ENCODE measurements around the gene C2CD2L. TPM values are rescaled to one million over a fixed set of nuclear protein-coding genes. Genes with fewer than 3 reads are reported as not detected.
A peak's percentile ranks its signal among the peaks of the same experiment; 100 is the strongest.
"Not testable (repeated sequence)": the region's sequence is repeated elsewhere in the genome, so short reads cannot be mapped to it uniquely, and the experiment has no call there.

The C2CD2L gene
- total and polyA plus RNA-seq, 4 donors = 6.6 to 10.3 (median 9.8) TPM

GRCh38 chr11:119126675-119127268, 19.6 kb downstream of the C2CD2L start:
- no peak for DNase-seq
- intact Hi-C loops (cut with DNase I) = no loop called here
- no peaks in the 10 kb centered on the region for H3K4me1 ChIP-seq (ENCODE audit: control insufficient read depth in 1 of 2, insufficient read depth in 2 of 2, low read length in 2 of 2)
- H3K4me3 ChIP-seq (ENCODE audit: low read length in 2 of 2) = no peak overlapping the region
- no peak for ATAC-seq (ENCODE audit: low FRiP score)
- no peak overlapping the region for H3K27ac ChIP-seq (ENCODE audit: low read depth in 1 of 2, low read length in 2 of 2)
- H3K36me3 ChIP-seq (ENCODE audit: control insufficient read depth in 1 of 2, insufficient read depth in 2 of 2, low read length in 1 of 2) = peaks cover 4 to 6% of the 10 kb centered on the region in 2 donors
- WGBS, 2 donors = 65 to 67% methylated on average over 5 of the region's 5 CpGs
- no peaks in the 10 kb centered on the region for H3K9me3 ChIP-seq (ENCODE audit: control insufficient read depth, low read length)
- no peaks in the 10 kb centered on the region for H3K27me3 ChIP-seq (ENCODE audit: control insufficient read depth in 1 of 2, insufficient read depth in 2 of 2, low read length in 1 of 2)

GRCh38 chr11:119130662-119131061, 23.5 kb downstream of the C2CD2L start:
- Histone ChIP-seq H3K9me3 (ENCODE audit: control insufficient read depth, low read length) (no peaks in the 10 kb centered on the region), H3K4me3 (ENCODE audit: low read length in 2 of 2) (no peak overlapping the region), H3K27ac (ENCODE audit: low read depth in 1 of 2, low read length in 2 of 2) (no peak overlapping the region), H3K4me1 (ENCODE audit: control insufficient read depth in 1 of 2, insufficient read depth in 2 of 2, low read length in 2 of 2) (no peaks in the 10 kb centered on the region), H3K27me3 (ENCODE audit: control insufficient read depth in 1 of 2, insufficient read depth in 2 of 2, low read length in 1 of 2) (no peaks in the 10 kb centered on the region), H3K36me3 (ENCODE audit: control insufficient read depth in 1 of 2, insufficient read depth in 2 of 2, low read length in 1 of 2) (peaks cover 2 to 10% of the 10 kb centered on the region in 2 donors)
- DNase-seq (no peak), ATAC-seq (ENCODE audit: low FRiP score) (no peak)
- 72 to 80% methylated on average over 3 of the region's 3 CpGs for WGBS, 2 donors
- intact Hi-C loops (cut with DNase I) = no loop called here

- no peak for ATAC-seq (ENCODE audit: low FRiP score)
- intact Hi-C loops (cut with DNase I) = no loop called here
- 51 to 52% methylated on average over 4 of the region's 4 CpGs for WGBS, 2 donors
- Histone ChIP-seq H3K4me1 (ENCODE audit: control insufficient read depth in 1 of 2, insufficient read depth in 2 of 2, low read length in 2 of 2) (no peaks in the 10 kb centered on the region), H3K27ac (ENCODE audit: low read depth in 1 of 2, low read length in 2 of 2) (no peak overlapping the region), H3K9me3 (ENCODE audit: control insufficient read depth, low read length) (no peaks in the 10 kb centered on the region), H3K4me3 (ENCODE audit: low read length in 2 of 2) (no peak overlapping the region), H3K36me3 (ENCODE audit: control insufficient read depth in 1 of 2, insufficient read depth in 2 of 2, low read length in 1 of 2) (peaks cover 2 to 6% of the 10 kb centered on the region in 2 donors), H3K27me3 (ENCODE audit: control insufficient read depth in 1 of 2, insufficient read depth in 2 of 2, low read length in 1 of 2) (no peaks in the 10 kb centered on the region)
- DNase-seq = no peak
Measured at GRCh38 chr11:119134389-119134978, 27.3 kb downstream of the C2CD2L start.

GRCh38 chr11:119139276-119139675, 32.1 kb downstream of the C2CD2L start:
- H3K4me1 ChIP-seq (ENCODE audit: control insufficient read depth in 1 of 2, insufficient read depth in 2 of 2, low read length in 2 of 2); ATAC-seq (ENCODE audit: low FRiP score); H3K36me3 ChIP-seq (ENCODE audit: control insufficient read depth in 1 of 2, insufficient read depth in 2 of 2, low read length in 1 of 2); DNase-seq; H3K27me3 ChIP-seq (ENCODE audit: control insufficient read depth in 1 of 2, insufficient read depth in 2 of 2, low read length in 1 of 2); H3K9me3 ChIP-seq (ENCODE audit: control insufficient read depth, low read length); H3K27ac ChIP-seq (ENCODE audit: low read depth in 1 of 2, low read length in 2 of 2); intact Hi-C loops (cut with DNase I); H3K4me3 ChIP-seq (ENCODE audit: low read length in 2 of 2): not testable (repeated sequence)
- 87% methylated on average over 10 of the region's 10 CpGs for WGBS, 2 donors

- DNase-seq (peak in 1 of 2 donors; percentile 83), ATAC-seq (ENCODE audit: low FRiP score) (peak; percentile 80)
- H3K4me3 ChIP-seq (ENCODE audit: low read length in 2 of 2) = no peak overlapping the region
- no peaks in the 10 kb centered on the region for H3K4me1 ChIP-seq (ENCODE audit: control insufficient read depth in 1 of 2, insufficient read depth in 2 of 2, low read length in 2 of 2)
- 17 to 27% methylated on average over 7 of the region's 7 CpGs for WGBS, 2 donors
- no peaks in the 10 kb centered on the region for H3K36me3 ChIP-seq (ENCODE audit: control insufficient read depth in 1 of 2, insufficient read depth in 2 of 2, low read length in 1 of 2)
- H3K27me3 ChIP-seq (ENCODE audit: control insufficient read depth in 1 of 2, insufficient read depth in 2 of 2, low read length in 1 of 2) = no peaks in the 10 kb centered on the region
- no peaks in the 10 kb centered on the region for H3K9me3 ChIP-seq (ENCODE audit: control insufficient read depth, low read length)
- H3K27ac ChIP-seq (ENCODE audit: low read depth in 1 of 2, low read length in 2 of 2) = no peak overlapping the region
- intact Hi-C loops (cut with DNase I) = loop anchor here (5.0 to 10.0 kb wide), 3 partner anchors 50 to 190 kb away; partner anchors contain the start of gene RNF26 (in 1 of the 2)
Measured at GRCh38 chr11:119144825-119145486, 37.8 kb downstream of the C2CD2L start.

GRCh38 chr11:119145551-119145950, 38.4 kb downstream of the C2CD2L start:
- H3K4me1 ChIP-seq (ENCODE audit: control insufficient read depth in 1 of 2, insufficient read depth in 2 of 2, low read length in 2 of 2) = no peaks in the 10 kb centered on the region
- WGBS, 2 donors = 22 to 24% methylated on average over 3 of the region's 3 CpGs
- H3K36me3 ChIP-seq (ENCODE audit: control insufficient read depth in 1 of 2, insufficient read depth in 2 of 2, low read length in 1 of 2) = no peaks in the 10 kb centered on the region
- intact Hi-C loops (cut with DNase I) = loop anchor here (5.0 to 10.0 kb wide), 3 partner anchors 49 to 189 kb away; partner anchors contain the start of gene RNF26 (in 1 of the 2)
- ATAC-seq (ENCODE audit: low FRiP score) (no peak), DNase-seq (no peak)
- no peaks in the 10 kb centered on the region for H3K27me3 ChIP-seq (ENCODE audit: control insufficient read depth in 1 of 2, insufficient read depth in 2 of 2, low read length in 1 of 2)
- no peak overlapping the region for H3K27ac ChIP-seq (ENCODE audit: low read depth in 1 of 2, low read length in 2 of 2)
- H3K4me3 ChIP-seq (ENCODE audit: low read length in 2 of 2) = no peak overlapping the region
- no peaks in the 10 kb centered on the region for H3K9me3 ChIP-seq (ENCODE audit: control insufficient read depth, low read length)

GRCh38 chr11:119147604-119148333, 40.6 kb downstream of the C2CD2L start:
- Histone ChIP-seq H3K27me3 (ENCODE audit: control insufficient read depth in 1 of 2, insufficient read depth in 2 of 2, low read length in 1 of 2) (no peaks in the 10 kb centered on the region), H3K4me3 (ENCODE audit: low read length in 2 of 2) (no peak overlapping the region), H3K36me3 (ENCODE audit: control insufficient read depth in 1 of 2, insufficient read depth in 2 of 2, low read length in 1 of 2) (no peaks in the 10 kb centered on the region), H3K9me3 (ENCODE audit: control insufficient read depth, low read length) (no peaks in the 10 kb centered on the region), H3K4me1 (ENCODE audit: control insufficient read depth in 1 of 2, insufficient read depth in 2 of 2, low read length in 2 of 2) (no peaks in the 10 kb centered on the region), H3K27ac (ENCODE audit: low read depth in 1 of 2, low read length in 2 of 2) (no peak overlapping the region)
- DNase-seq (no peak), ATAC-seq (ENCODE audit: low FRiP score) (no peak)
- intact Hi-C loops (cut with DNase I) = loop anchor here (5.0 to 10.0 kb wide), 3 partner anchors 47 to 187 kb away; partner anchors contain the start of gene RNF26 (in 1 of the 2)
- WGBS, 2 donors = 74 to 77% methylated on average over 6 of the region's 6 CpGs

GRCh38 chr11:119148720-119149017, 41.5 kb downstream of the C2CD2L start:
- Histone ChIP-seq H3K36me3 (ENCODE audit: control insufficient read depth in 1 of 2, insufficient read depth in 2 of 2, low read length in 1 of 2) (no peaks in the 10 kb centered on the region), H3K4me3 (ENCODE audit: low read length in 2 of 2) (peak overlapping the region; percentile 44 to 57), H3K27me3 (ENCODE audit: control insufficient read depth in 1 of 2, insufficient read depth in 2 of 2, low read length in 1 of 2) (no peaks in the 10 kb centered on the region), H3K27ac (ENCODE audit: low read depth in 1 of 2, low read length in 2 of 2) (no peak overlapping the region), H3K4me1 (ENCODE audit: control insufficient read depth in 1 of 2, insufficient read depth in 2 of 2, low read length in 2 of 2) (no peaks in the 10 kb centered on the region), H3K9me3 (ENCODE audit: control insufficient read depth, low read length) (no peaks in the 10 kb centered on the region)
- 2% methylated on average over 16 of the region's 16 CpGs for WGBS, 2 donors
- ATAC-seq (ENCODE audit: low FRiP score) (no peak), DNase-seq (no peak)
- intact Hi-C loops (cut with DNase I) = loop anchor here (5.0 to 10.0 kb wide), 3 partner anchors 46 to 186 kb away; partner anchors contain the start of gene RNF26 (in 1 of the 2)
